ENCODE measurements around the gene OR10J5. TPM values are rescaled to one million over a fixed set of nuclear protein-coding genes. Genes with fewer than 3 reads are reported as not detected.
A peak's percentile ranks its signal among the peaks of the same experiment; 100 is the strongest.
"Not testable (repeated sequence)": the region's sequence is repeated elsewhere in the genome, so short reads cannot be mapped to it uniquely, and the experiment has no call there.

The OR10J5 gene
- total RNA-seq (2014; rRNA removed): not detected in 2 replicates
- polyA plus RNA-seq (2012): not detected

DNA sequence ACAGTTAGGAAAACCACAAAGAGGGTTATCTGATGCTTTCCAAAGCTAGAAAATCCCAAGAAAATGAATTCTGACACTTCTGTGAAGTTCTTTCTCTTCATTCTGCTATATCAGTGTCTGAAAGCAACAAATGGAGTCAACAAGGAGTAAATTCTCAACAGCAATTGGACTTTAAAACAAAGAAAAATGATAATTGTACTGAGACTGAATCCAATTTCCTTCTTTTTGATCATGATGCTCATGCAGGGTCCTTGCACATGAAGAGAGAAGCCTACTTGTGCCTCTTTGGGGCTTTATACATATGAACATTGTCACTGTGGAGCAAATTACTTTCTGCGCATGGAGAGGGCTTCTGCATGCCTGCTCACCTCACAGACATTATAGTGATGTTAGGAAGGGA is at the start of gene OR10J5:
Gene OR10J5 (minus strand): TSS at position 101 of the 400 bp plus-strand sequence. CDS start 0 bp downstream, at position 101.
- DNase-seq (ENCODE audit: low read depth): no peak

GRCh38 chr1:159584536-159584935 is 48.7 kb upstream of the OR10J5 start:
- DNase-seq (ENCODE audit: low read depth): no peak

DNA sequence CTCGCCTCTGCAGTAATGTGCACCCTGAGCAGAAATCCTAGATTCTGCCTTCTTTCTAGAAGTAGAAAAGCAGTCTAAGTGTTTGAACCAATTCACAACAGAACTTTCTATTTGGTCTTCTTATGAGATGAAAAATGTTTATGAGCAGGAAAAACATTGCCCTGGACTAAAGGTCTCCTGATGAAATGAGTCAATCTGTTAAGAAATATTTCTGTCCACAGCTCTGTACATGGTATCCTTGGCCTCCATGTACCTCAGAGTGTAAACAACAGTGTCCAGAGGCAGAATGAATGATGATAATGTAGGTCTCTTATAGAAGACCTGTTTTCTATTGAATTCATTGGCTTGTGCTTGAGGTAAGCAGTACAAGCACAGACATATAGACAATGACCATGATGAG is 45.6 kb upstream of the OR10J5 start:
- DNase-seq (ENCODE audit: low read depth): peak; percentile 3

- DNase-seq (ENCODE audit: low read depth): no peak
Measured at GRCh38 chr1:159580340-159580739, 44.5 kb upstream of the OR10J5 start.

DNA sequence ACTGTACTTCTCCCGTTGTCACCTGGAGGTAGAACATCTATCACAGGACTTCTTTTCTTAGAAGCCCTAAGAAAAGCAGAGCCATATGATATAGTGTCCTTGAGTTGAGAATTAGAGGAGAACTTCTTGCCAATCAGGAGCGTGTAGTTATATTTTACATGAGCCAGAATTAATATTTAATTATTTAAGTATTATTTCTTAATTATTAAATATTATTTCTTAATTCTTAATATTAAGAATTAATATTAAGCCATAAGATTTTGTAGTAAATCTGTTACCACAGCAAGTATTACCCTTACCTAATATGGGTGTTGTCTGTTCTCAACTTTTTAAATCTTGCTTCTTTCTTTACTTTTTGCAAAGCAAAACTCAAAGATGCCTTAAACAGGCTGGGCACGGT is 41.6 kb upstream of the OR10J5 start:
- no peak for DNase-seq (ENCODE audit: low read depth)

GRCh38 chr1:159562680-159563079 is 26.9 kb upstream of the OR10J5 start:
- no peak for DNase-seq (ENCODE audit: low read depth)

DNA sequence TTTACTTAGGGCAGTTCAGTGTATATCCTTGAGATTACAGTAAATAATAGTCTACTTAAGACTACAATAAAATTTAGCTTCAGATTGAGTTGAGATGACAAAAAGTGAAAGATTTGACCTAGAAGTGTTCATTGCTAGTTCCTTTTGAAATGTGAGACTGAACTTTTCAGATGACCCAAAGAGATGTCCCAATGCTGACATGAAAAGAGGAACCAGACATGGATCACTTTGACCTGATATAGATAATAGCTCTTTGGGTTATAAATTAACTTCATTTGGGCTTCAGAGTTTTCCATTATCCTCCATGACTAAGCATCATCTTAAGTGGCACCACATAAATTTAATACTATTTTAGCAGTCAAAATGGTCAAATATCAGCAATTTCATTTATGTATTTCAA is 25.7 kb upstream of the OR10J5 start:
- DNase-seq (ENCODE audit: low read depth): no peak

DNA sequence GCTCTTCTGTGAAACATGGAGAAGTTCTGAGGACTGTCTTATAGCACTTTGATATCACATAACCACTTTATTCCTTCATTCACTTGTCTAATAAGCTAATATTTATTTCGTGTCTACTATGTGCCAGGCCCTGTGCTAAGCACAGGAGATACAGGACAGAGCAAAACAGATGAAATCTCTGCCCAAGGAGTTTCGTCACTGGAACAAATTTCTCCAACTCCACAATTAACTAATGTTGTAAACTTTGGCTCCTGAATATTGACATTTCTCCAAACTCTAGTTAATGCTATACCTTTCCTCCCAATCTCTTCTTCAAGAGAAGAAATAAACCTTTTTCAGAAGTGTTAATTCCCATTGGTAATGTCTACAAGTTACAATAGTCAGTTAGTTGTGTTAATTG is 24.8 kb upstream of the OR10J5 start:
- no peak for DNase-seq (ENCODE audit: low read depth)

DNA sequence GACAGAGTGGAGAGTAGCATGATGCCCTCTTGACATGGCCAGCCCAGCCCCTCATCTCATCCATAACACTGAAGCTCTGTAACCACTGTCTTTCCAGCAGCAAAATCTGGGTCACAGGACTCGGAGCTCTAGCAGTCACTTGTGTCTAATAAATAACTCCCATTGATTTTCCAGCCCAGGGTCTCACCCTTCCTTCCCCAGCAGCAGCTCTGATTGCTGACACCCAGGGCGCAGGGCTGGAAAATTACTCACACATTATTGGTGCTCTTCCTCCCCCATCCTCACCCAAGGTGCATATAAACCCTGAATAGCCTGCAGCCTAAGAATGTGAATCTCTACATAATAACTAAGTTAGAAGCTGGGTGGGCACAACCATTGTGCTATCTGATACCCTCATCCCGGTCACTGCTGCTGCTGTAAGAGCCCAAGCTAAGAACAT is 21.1 kb upstream of the OR10J5 start:
- DNase-seq (ENCODE audit: low read depth): no peak

GRCh38 chr1:159554696-159555095 is 18.9 kb upstream of the OR10J5 start:
- peak; percentile 43 for DNase-seq (ENCODE audit: low read depth)

DNA sequence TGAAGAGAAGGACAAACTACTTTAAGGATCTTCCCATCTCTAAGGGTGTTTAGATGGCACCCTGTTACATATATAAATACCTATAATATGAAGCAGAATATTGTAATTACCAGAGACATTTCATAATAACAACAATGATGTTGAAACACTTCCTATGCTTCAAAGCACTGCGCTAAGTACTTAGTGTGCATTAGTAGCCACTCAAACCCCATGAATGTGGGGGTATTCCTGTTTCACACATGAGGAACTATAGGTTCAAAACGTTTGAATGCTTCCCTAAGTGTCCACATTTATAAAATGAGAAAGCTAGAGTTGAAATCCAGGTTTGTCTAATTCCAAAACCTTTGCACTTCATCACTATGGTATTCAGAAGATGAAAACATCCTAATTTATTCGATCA is 18.5 kb upstream of the OR10J5 start:
- no peak for DNase-seq (ENCODE audit: low read depth)

- DNase-seq (ENCODE audit: low read depth): no peak
Measured at GRCh38 chr1:159548126-159548525, 12.3 kb upstream of the OR10J5 start.

GRCh38 chr1:159532922-159533321 is 2.9 kb downstream of the OR10J5 start:
- peak; percentile 31 for DNase-seq (ENCODE audit: low read depth)

DNA sequence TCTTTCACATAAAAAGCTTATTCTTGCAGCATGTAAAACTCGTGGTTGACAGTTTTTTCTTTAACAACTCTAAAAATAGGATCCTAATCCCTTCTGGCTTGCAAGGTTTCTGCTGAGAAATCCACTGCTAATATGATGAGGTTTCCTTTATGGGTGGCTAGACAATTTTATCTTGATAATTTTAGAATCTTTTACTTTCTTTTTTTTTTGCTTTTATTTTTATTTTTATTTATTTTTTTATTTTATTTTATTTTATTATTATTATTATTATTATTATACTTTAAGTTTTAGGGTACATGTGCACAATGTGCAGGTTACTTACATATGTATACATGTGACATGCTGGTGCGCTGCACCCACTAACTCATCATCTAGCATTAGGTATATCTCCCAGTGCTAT is 11.0 kb downstream of the OR10J5 start:
- not testable (repeated sequence) for DNase-seq (ENCODE audit: low read depth)

GRCh38 chr1:159510229-159510541 is 25.6 kb downstream of the OR10J5 start:
- DNase-seq (ENCODE audit: low read depth): no peak

GRCh38 chr1:159509440-159510228 is 26.2 kb downstream of the OR10J5 start:
- DNase-seq (ENCODE audit: low read depth): no peak

DNA sequence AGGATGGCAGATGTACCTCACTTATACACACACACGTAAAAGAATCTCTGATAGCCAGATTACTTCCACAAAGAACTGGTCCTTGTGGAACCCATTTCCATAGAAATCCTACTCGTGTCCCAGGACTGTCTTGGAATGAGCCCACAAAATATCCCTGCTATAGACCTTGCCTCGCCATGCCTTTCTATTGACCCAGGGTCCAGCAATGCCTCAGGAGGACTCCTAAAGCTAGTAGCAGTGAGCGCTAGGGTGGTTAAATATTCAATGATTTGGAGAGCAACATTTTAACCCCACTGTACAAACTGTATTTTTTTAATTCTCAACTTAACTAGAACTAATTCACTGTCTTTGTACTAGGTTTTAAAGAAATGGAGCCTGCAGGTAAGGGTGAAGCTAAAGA is 26.9 kb downstream of the OR10J5 start:
- no peak for DNase-seq (ENCODE audit: low read depth)

DNA sequence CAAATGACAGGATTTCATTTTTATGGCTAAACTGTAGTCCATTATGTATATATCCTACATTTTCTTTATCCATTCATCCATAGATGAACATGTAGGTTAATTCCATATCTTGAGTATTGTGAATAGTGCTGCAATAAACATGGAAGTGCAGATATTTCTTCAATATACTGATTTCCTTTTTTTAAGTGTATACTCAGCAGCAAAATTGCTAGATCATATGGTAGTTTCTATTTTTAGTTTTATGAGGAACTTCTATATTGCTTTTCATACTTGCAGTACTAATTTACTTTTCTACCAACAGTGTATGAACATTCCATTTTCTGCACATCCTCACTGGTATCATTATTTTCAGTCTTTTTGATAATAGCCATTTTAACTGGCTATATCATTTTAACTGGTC is 30.1 kb downstream of the OR10J5 start:
- DNase-seq (ENCODE audit: low read depth): no peak

GRCh38 chr1:159501082-159501481 is 34.7 kb downstream of the OR10J5 start:
- no peak for DNase-seq (ENCODE audit: low read depth)

GRCh38 chr1:159494513-159495210 is 41.1 kb downstream of the OR10J5 start:
- not testable (repeated sequence) for DNase-seq (ENCODE audit: low read depth)

- DNase-seq (ENCODE audit: low read depth): no peak
Measured at GRCh38 chr1:159493354-159493753, 42.5 kb downstream of the OR10J5 start.

DNA sequence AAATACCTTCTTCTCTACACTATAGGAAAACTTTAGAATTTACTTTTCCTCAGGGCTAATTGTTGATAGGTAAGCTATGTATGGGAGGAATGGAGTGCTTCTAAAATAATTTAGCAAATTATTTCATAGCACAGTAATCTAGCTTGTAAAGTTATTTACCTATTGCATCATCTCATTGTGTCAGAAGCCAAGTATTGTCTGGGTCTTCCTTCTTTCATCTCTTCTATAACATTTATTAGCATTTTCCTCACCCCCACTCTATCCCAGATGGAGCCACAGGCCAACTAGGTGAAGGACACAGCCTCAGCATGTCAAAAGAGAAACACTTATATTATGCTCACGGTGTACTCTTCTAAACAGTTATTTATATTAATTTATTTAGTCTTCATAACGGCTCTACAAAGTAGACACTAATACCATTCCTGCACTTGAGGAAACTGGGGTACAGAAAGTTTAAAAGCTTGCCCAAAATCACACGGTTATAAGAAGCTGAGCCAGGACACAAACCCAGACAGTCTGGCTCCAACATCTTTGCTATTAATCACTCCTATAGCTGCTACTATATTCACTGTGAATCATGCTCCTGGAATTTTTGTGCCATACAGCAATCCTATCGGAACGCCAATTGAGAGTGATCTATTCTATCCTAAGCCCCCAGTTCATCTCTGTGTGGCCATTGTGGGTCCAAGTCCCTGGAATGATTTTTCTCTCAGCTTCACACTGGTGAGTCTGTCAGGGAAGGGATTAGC is 43.1 kb downstream of the OR10J5 start:
- peak; percentile 54 for DNase-seq (ENCODE audit: low read depth)

All from LHCN-M2 (cell line).